GM11168 (cell line): ENCODE data around the gene MTG2.

Source experiments
- in situ Hi-C: fragments of 300-500 bp; cut with MboI; formaldehyde crosslinking; loops from one replicate; pipeline ENCODE4 v1.12.0; 2022; ENCODE audit warnings: low sequenced_read_pairs; ENCODE audit not compliant: unreplicated experiment

The MTG2 gene

DNA sequence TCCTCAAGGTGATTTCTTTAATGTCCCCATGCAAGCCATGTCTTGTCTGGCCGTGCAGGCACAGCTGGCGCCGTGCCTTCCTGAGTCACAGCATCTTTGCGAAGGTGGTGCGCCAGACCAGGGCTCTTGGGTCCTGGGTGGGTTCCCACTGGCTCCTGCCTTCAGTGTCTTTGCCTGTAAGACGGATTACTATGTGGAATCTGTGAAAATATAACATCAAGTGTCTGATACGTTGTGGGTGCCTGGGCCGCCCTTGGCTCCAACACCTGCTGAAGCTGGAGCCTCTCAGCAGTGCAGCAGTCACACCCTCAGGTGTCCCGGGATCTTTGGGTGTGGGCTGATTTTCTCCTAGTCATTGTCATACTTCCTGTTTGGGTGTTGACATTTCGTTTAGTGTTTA, 58.7 kb downstream of the MTG2 start:
- in situ Hi-C loops: no loop called here

DNA sequence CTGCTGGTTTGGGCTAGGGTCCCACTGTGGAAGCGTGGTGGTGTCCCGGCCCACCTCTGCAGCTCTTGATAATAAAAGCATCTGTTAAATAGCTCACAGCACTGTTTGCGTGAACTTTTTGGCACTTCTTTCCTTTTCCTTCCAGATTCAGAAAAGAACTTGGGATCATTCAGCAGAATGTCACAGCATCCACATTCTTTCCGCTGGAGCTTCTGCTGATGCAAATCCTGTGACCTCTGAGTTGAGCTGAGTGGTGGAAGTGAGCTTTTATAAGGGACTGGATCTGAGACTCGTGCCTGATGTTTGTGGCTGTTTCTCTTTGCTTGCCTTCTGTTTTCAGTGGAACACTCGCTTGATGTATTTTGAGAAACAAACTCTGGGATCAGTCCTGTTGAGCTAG, 59.3 kb downstream of the MTG2 start:
- in situ Hi-C loops: no loop called here

- in situ Hi-C loops: no loop called here
These were observed 60.3 kb downstream of the MTG2 start for GRCh38 chr20:62243106-62243505.

DNA sequence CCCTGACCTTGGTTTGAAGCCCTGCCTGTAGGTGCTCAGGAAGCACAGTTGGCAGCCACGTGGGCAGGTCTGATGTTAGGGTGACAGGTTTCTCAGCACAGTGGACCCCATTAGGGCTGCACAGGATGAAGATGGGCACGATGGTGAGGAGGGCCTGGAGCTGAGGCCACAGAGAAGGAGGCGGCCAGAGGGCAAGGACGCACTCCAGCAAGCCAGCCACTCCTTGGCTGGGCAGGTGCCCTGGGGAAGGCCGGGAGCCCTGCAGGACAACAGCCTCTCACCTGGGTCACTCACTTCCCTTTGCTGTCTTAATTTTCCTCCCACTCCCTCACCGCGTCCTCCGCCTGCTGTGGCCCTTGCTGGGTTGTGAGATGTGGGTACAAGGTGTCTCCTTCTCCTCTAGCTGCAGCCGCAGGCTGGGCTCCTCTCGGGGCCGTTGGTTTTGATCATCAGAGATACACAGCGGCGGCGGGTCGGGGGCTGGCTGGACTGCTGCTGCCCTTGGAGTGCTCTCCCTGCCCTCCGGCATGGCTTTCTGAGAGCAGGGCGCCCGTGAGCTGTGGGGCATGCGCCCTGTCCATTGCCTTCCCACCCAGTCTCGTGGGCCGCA, 61.2 kb downstream of the MTG2 start:
- in situ Hi-C loops: no loop called here

GRCh38 chr20:62244644-62245108, 61.8 kb downstream of the MTG2 start:
- in situ Hi-C loops: no loop called here

GRCh38 chr20:62245911-62246280, 63.1 kb downstream of the MTG2 start:
- in situ Hi-C loops: no loop called here

DNA sequence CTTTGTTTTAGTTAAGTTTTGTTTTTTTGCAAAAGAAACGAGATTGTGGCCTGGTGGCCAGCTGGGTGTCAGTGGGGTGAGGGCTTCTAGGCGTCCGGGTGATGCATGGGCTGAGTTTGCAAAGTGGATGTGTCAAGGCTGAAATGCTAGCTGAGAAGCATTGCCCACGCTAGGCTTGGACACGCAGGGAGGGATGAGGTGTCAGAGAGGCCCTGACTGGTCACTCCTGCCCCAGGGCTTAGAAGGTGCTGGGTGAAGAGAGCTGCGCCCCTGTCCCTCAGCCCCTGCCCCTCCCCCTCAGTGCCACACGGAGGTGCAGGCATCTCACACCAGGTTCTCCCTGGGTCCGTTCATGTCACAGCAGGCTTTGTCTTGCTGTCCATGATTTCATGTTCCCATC, 63.6 kb downstream of the MTG2 start:
- in situ Hi-C loops: no loop called here

DNA sequence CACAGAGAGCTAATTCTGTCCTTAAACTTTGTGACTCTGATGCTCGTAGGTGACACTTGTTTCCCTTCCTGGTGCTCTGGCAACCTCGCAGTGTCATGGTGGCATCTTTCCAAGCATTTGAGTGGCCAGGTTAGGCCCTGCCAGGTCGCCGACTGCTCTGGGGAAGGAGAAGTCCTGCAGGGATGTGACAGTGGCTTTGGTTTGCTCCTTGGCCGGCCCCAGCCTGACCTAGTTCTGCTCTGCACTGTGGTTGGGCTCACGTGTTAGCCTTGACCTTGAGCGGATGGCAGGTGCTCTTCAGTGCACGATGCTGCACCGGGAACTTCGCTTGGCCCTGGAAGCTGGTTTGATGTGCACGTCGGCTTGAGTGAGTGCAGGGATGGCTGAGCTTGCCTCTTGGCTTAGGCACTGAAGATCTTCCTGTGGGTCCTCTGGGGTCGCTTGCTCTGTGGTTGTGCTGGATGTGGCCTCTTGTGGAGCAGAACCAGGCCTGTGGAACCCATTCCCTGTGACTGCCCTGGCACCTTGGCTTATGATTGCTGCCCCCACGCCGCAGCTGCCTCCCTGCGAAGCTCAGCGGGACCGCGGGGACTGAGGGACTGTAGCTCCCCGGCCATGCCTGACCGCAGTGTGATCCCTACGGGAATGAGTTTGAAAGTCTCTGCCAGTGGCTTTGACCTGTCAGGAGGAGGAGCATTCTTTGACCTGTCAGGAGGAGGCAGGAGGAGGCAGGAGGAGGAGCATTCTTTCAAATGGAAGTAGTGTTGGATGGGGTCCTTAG, 64.2 kb downstream of the MTG2 start:
- in situ Hi-C loops: no loop called here

GRCh38 chr20:62248890-62249560, 66.2 kb downstream of the MTG2 start:
- in situ Hi-C loops: no loop called here

GRCh38 chr20:62252342-62252966, 69.6 kb downstream of the MTG2 start:
- in situ Hi-C loops: no loop called here
